HG03439 (cell line): ENCODE data around the gene CDC42EP2.

Experiments used
- ATAC-seq: cut with Tn5 transposase; IDR thresholded peaks from one replicate; pipeline ENCODE4 v1.9.1; 2021; ENCODE audit warnings: mild to moderate bottlenecking, moderate library complexity; ENCODE audit not compliant: unreplicated experiment

The CDC42EP2 gene

GRCh38 chr11:65297026-65297672 lies 17.5 kb upstream of the CDC42EP2 start:
- no peak for ATAC-seq

DNA sequence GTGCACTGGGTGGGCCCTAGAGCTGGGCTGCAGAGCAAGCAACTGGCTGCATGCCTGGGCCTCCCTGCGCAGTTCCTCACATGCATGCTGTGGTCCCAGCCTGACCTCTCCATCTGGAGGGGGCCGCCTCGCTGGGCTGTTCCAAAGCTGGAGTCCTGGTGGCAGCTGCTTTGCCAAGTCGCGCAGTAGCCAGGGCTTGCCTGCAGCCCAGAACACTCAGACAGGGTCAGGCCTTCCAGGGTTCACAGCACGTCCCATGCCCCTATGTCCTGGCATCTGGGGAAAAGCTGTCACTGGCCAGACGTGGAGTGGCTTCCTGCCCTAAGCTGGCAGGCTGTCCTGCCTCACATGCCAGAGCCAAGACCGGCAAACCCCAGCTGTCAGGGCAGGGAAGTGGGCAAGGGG lies 16.5 kb upstream of the CDC42EP2 start:
- ATAC-seq, result no peak

GRCh38 chr11:65298655-65299179 lies 15.9 kb upstream of the CDC42EP2 start:
- no peak for ATAC-seq

- ATAC-seq, result no peak
Observed at GRCh38 chr11:65300621-65301275, 13.9 kb upstream of the CDC42EP2 start.

DNA sequence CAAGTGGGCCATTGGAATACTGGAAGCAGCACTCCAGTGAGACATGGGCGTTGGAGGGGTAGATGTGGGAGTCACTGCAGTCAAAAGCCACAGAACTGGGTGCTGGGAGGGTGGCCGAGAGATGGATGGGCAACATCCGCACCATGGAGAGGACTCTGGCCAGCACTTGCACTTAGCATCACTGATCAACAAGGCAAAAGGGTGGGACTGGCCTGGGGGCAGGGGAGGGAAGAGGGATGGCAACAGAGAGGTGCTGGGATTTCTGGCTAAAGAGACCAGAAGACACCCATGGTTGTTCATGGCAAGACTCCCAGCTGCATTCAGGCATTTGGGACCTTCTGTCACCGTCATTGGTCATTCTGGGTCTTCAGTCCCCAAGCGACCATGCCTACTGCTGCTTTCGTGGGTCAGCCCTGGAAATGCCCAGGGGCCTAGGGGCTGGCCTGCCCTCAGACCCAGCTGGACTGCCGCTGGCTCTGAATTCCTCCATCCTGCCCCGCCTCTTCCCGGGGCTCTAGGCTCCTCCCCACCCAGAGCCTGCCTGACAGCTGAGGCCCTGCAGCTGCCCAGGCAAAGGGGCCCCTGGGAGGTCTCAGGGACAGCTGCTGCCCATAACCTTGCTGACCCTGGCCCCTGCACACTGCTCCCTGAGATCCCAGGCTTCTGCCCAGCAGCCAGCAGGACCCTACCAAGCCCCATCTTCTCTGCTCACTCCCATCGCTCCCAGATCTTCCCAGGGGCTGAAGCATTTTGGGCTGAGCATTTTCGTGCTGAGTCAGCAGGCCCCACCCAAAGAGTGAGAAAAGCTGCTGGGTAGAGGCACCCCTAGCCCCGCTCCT lies 13.0 kb upstream of the CDC42EP2 start:
- no peak for ATAC-seq

GRCh38 chr11:65303555-65303954 lies 11.1 kb upstream of the CDC42EP2 start:
- no peak for ATAC-seq

GRCh38 chr11:65304110-65304509 lies 10.6 kb upstream of the CDC42EP2 start:
- ATAC-seq, result no peak

DNA sequence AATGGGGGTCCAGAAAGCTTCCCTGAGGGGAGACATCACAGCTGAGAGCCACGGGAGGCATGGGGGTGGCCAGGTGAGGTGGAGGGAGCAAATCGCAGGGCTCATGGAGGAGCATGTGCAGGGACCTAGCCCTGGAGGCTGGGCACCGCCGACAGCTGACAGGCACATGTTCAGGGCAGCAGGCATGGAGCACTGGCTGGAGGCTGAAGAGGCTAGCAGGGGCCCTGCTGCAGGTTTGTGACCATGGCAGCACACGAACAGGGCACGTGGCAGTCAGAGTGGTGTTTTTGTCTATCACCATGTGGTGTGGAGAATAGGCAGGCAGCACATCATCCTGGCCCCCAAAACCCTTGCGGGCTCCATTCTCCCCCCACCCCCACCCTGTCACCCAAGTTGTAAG lies 10.1 kb upstream of the CDC42EP2 start:
- ATAC-seq, result no peak

DNA sequence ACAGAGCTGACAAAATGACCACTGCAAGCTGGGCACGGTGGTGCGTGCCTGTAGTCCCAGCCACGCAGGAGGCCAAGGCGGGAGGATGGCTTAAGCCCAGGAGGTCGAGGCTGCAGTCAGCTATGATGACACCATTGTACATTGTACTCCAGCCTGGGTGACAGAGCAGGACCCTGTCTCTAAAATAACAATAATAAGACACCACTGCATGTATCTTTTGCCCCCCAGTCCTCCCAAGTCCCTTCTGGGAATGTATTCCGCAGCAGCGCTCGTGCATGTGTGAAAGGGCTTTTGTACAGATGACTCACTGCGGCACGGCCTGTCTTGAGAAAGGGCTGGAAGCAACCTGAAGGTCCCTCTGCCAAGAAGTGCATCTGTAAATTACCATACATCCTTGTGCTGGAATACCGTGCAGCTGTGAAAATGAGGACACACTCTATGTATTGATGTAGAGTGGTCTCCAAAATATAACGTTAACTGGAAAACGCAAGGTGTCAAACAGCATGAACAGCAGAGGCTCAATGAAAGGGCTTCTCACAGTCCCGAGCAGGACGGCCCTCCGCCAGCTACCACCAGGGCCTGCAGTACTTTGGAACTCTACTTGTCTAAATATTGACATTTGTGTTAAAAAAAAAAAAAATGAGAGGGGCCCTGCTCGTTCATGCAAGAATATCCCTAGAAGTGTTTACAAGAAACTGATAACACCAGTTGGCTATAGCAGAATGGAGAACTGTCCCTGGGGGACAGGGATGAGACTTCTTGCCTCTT lies 9.0 kb upstream of the CDC42EP2 start:
- ATAC-seq, result no peak

DNA sequence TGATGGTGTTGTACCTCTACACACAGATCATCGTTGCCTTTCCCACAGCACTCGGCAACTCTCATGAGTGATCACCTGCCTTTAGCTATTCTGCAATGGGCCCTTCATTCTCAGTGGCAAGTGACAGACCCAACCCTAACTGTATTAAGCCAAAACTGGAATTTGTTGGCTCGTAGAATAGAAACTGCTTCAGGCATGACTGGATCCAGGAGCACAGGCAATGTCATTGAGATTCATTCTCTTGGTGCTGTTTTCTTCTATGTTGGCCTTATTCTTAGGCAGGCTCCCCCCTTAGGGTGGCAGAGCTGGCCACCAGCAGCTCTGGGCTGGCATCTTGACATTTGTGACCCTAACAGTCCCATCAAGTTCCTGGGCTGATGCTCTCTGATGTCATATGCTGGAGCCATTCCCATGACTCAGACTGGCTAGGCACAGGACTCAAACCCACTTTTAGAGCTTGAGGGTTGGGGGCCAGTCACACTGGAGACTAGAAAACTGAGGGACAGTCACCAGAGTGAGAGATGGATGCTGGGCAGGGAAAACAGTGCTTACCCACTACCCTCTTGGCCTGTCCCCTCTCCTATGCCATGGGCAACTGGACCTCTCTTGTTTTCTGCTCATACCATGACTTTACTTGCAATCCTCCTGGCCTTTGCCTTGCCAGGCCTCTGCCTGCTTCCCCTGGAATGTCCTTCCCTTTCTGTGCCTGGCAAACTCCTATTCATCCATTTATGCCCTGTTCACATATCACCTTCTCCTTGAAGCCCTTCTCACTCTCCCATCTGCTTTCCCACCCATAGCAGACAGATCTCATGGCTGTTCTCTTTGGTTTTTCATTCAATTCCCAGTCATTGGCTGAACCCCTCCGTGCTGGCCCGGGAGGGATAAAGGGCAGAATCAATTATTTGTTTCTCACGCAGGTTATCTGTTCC lies 7.1 kb upstream of the CDC42EP2 start:
- ATAC-seq, result no peak

- ATAC-seq, result no peak
Observed at GRCh38 chr11:65308281-65308891, 6.3 kb upstream of the CDC42EP2 start.

- no peak for ATAC-seq
Observed at GRCh38 chr11:65309006-65309405, 5.7 kb upstream of the CDC42EP2 start.

- ATAC-seq, result no peak
Observed at GRCh38 chr11:65310215-65310614, 4.5 kb upstream of the CDC42EP2 start.

GRCh38 chr11:65310736-65311135 lies 3.9 kb upstream of the CDC42EP2 start:
- no peak for ATAC-seq

DNA sequence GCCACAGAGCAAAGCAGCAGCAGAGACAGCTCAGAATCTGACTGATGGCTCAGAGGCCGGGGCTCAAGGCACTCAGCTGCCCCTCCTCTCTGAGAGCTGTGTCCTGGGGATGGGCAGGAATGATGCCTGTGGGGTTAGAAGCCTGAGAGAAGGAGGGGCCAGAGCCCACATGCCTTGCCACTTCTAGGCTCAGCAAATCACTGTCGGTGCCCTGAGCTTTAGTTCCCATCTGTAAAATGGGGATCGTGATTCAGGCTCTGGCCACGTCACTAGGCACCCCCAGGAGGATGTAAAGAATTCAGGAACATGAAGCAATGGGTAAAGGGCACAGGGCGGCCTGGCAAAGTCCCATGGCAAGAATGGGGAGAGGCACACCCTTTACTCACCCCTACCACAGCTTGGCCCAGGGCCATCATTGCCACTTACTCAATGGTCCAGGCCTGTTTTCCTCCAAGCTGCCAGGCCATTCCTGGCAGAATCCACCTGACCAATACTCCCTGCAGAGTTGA lies 3.4 kb upstream of the CDC42EP2 start:
- no peak for ATAC-seq

DNA sequence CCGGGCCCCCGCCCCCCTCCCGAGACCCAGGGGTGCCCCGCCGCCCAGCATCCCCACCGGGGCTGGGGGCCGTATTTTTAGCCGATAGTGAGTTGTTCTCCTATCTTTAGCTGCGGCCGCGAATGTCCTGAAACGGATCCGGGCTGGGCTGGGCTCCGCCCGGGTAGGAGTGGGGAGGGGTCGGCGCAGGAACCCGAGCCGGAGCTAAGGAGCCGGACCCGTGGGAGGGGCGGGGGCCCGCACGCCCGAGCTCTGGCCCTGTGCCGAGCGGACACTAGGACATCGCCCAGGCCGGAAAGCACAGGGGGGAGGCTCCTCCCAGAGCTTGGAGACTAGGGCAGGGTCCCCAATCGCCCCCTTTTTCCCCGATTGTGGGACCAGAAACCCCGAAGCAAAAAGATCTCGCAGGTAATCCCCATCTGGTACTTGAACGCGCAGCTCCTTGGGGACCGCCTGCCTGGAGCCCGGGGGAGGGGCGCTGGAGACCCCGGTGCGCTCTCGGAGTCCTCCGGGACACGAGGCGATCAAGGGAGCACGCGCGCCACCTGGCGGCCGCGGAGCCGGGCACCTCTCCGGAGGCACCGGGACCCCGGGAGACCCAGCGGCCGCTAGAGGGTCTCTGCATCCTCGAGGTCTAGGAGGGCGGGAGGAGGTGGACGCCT lies 669 bp downstream of the CDC42EP2 start:
- ATAC-seq, result no peak

GRCh38 chr11:65315866-65316226 lies 1.2 kb downstream of the CDC42EP2 start:
- ATAC-seq, result no peak

DNA sequence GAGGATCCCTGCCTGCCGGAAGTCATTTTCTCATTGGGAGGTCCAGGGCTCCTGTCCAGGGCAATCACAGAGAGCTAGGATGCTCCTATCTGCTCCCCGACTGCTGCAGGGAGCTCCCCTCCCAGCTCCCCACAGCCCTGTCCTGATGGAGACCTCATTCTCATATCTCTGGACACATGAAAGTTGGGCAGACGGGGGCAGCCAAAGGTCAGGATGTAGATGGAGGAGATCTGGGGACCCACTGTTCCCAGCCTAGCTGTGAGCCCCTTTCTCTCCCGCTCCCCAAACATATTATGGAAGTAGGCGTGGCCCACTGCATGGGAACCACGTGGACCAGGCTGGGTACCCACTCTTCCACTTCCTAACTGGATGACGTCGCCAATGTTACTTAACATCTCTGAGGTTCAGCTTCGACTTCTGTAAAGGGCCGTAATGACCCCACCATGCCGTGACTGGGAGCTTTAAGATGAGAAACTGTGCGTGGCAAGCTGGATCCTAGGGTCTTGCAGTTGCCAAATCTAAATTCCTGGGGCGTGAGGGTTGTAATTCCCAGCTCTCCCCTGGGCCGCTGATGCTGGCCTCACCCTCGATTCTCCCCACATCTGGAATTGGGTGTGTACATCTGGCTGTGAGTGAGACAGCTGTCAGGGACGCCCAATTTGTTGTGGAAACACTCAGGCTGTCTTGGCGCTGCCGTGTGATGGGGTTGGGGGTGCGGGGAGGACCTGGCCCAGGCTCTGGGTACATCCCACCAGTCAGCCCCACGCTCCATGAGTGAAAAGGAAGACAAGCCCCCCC lies 1.8 kb downstream of the CDC42EP2 start:
- no peak for ATAC-seq
